H9 (cell line): ENCODE data around the gene GFRA1. TPM values are rescaled to one million over a fixed set of nuclear protein-coding genes. Genes with fewer than 3 reads are reported as not detected.

Experiments used
- DNase-seq: peaks from one replicate; pipeline ENCODE4 v3.0.0-alpha.2; 2017
- H2AFZ ChIP-seq: one replicate; pipeline ENCODE4 v1.6.1; 2013; ENCODE audit warnings: mild to moderate bottlenecking, low read length, control low read depth, moderate library complexity
- H2AK5ac ChIP-seq: 2 replicates; pipeline ENCODE4 v1.6.1; 2013; ENCODE audit warnings: low read length, control low read depth, mixed read lengths; ENCODE audit not compliant: insufficient read length
- H2BK120ac ChIP-seq: one replicate; pipeline ENCODE4 v1.6.1; 2013; ENCODE audit warnings: low read depth, mild to moderate bottlenecking, low read length, control low read depth, inconsistent platforms; ENCODE audit not compliant: poor library complexity, severe bottlenecking
- H2BK12ac ChIP-seq: 2 replicates; pipeline ENCODE4 v1.6.1; 2013; ENCODE audit warnings: low read length, control low read depth, mixed read lengths, low read depth; ENCODE audit not compliant: insufficient read length
- H2BK15ac ChIP-seq: 2 replicates; pipeline ENCODE4 v1.6.1; 2013; ENCODE audit warnings: low read depth, low read length, control low read depth
- H2BK20ac ChIP-seq: one replicate; pipeline ENCODE4 v1.6.1; 2013; ENCODE audit warnings: low read depth, mild to moderate bottlenecking, low read length, control low read depth, inconsistent platforms; ENCODE audit not compliant: poor library complexity, severe bottlenecking
- H2BK5ac ChIP-seq: 2 replicates; pipeline ENCODE4 v1.6.1; 2013; ENCODE audit warnings: low read length, control low read depth, mixed read lengths; ENCODE audit not compliant: insufficient read length
- H3K14ac ChIP-seq: 2 replicates; pipeline ENCODE4 v1.6.1; 2013; ENCODE audit warnings: low read length, control low read depth; ENCODE audit not compliant: insufficient read depth
- H3K18ac ChIP-seq: 2 replicates; pipeline ENCODE4 v1.6.1; 2013; ENCODE audit warnings: low read depth, mild to moderate bottlenecking, mixed read lengths, low read length, control low read depth; ENCODE audit not compliant: insufficient read length
- H3K23ac ChIP-seq: 2 replicates; pipeline ENCODE4 v1.6.1; 2013; ENCODE audit warnings: low read length, control low read depth, mixed read lengths, low read depth; ENCODE audit not compliant: insufficient read length
- H3K23me2 ChIP-seq: 2 replicates; pipeline ENCODE4 v1.6.1; 2013; ENCODE audit warnings: low read depth, mild to moderate bottlenecking, mixed read lengths, low read length, control low read depth; ENCODE audit not compliant: insufficient read length, poor library complexity, severe bottlenecking
- H3K27ac ChIP-seq: 2 replicates; pipeline ENCODE4 v1.5.1; 2013; ENCODE audit warnings: low read length, control low read depth, mixed read lengths, low read depth; ENCODE audit not compliant: insufficient read length
- H3K27me3 ChIP-seq: 2 replicates; pipeline ENCODE4 v1.6.1; 2013; ENCODE audit warnings: low read length, control low read depth, inconsistent platforms; ENCODE audit not compliant: insufficient read depth
- H3K4ac ChIP-seq: 2 replicates; pipeline ENCODE4 v1.6.1; 2013; ENCODE audit warnings: low read depth, mild to moderate bottlenecking, control low read depth, inconsistent platforms, low read length, moderate library complexity
- H3K4me1 ChIP-seq: 2 replicates; pipeline ENCODE4 v1.6.1; 2013; ENCODE audit warnings: low read length, control low read depth, inconsistent platforms; ENCODE audit not compliant: insufficient read depth
- H3K4me2 ChIP-seq: 2 replicates; pipeline ENCODE4 v1.6.1; 2013; ENCODE audit warnings: low read length, control low read depth, mixed read lengths; ENCODE audit not compliant: insufficient read length, insufficient read depth
- H3K56ac ChIP-seq: 2 replicates; pipeline ENCODE4 v1.6.1; 2013; ENCODE audit warnings: low read depth, mild to moderate bottlenecking, mixed read lengths, low read length, control low read depth; ENCODE audit not compliant: insufficient read length
- H3K79me1 ChIP-seq: 2 replicates; pipeline ENCODE4 v1.6.1; 2013; ENCODE audit warnings: low read depth, mild to moderate bottlenecking, moderate library complexity, low read length, control low read depth, inconsistent platforms; ENCODE audit not compliant: insufficient read depth, poor library complexity, severe bottlenecking
- H3K79me2 ChIP-seq: 2 replicates; pipeline ENCODE4 v1.6.1; 2013; ENCODE audit warnings: low read length, control low read depth, inconsistent platforms; ENCODE audit not compliant: insufficient read depth
- H3K9ac ChIP-seq: 2 replicates; pipeline ENCODE4 v1.6.1; 2013; ENCODE audit warnings: low read length, control low read depth, mixed read lengths; ENCODE audit not compliant: insufficient read length; ENCODE audit errors: extremely low read depth
- H3K9me3 ChIP-seq: one replicate; pipeline ENCODE4 v1.6.1; 2013; ENCODE audit warnings: low read depth, low read length, inconsistent platforms; ENCODE audit not compliant: control insufficient read depth
- H3T11ph ChIP-seq: one replicate; pipeline ENCODE4 v1.6.1; 2013; ENCODE audit warnings: mild to moderate bottlenecking, low read length, control low read depth, inconsistent platforms
- H4K20me1 ChIP-seq: one replicate; pipeline ENCODE4 v1.6.1; 2013; ENCODE audit not compliant: control insufficient read depth, insufficient read length, insufficient read depth
- H4K5ac ChIP-seq: 2 replicates; pipeline ENCODE4 v1.6.1; 2013; ENCODE audit warnings: low read depth, mild to moderate bottlenecking, mixed read lengths, low read length, control low read depth; ENCODE audit not compliant: insufficient read length
- H4K8ac ChIP-seq: replicated peaks from 2 replicates; pipeline ENCODE4 v1.6.1; 2013; ENCODE audit warnings: low read length, control low read depth, mixed read lengths, low read depth; ENCODE audit not compliant: insufficient read length
- H4K91ac ChIP-seq: 2 replicates; pipeline ENCODE4 v1.6.1; 2013; ENCODE audit warnings: low read depth, mild to moderate bottlenecking, moderate library complexity, mixed read lengths, low read length, control low read depth; ENCODE audit not compliant: insufficient read length
- H3K27ac Mint-ChIP-seq, 3 experiments: 2 replicates in 2 of 3; 3 replicates in 1 of 3; pipeline ENCODE4 v1.8.0; 2020 to 2021; ENCODE audit warnings: mixed read lengths in 3 of 3, mild to moderate bottlenecking in 1 of 3, moderate library complexity in 1 of 3
- H3K27me3 Mint-ChIP-seq: 2 replicates; pipeline ENCODE4 v1.8.0; 2021; ENCODE audit warnings: low read depth, mild to moderate bottlenecking, moderate library complexity, mixed read lengths
- H3K36me3 Mint-ChIP-seq, 3 experiments: 2 replicates in 2 of 3; 3 replicates in 1 of 3; pipeline ENCODE4 v1.8.0; 2020 to 2021; ENCODE audit warnings: low read depth in 3 of 3, mixed read lengths in 3 of 3; ENCODE audit not compliant: insufficient read depth in 1 of 3
- H3K4me1 Mint-ChIP-seq, 2 experiments: 2 replicates each; pipeline ENCODE4 v1.8.0; 2020; ENCODE audit warnings: mixed read lengths in 2 of 2
- H3K4me3 Mint-ChIP-seq, 2 experiments: 2 replicates in 1 of 2; 3 replicates in 1 of 2; pipeline ENCODE4 v1.8.0; 2020 to 2021; ENCODE audit warnings: mild to moderate bottlenecking in 2 of 2, mixed read lengths in 2 of 2, moderate library complexity in 1 of 2
- H3K9me3 Mint-ChIP-seq, 2 experiments: 2 replicates in 1 of 2; 3 replicates in 1 of 2; pipeline ENCODE4 v1.8.0; 2020; ENCODE audit warnings: mild to moderate bottlenecking in 2 of 2, mixed read lengths in 2 of 2, moderate library complexity in 1 of 2
- WGBS: extraction: QIAGEN DNeasy Blood & Tissue Kit; methylation state at CpG from one replicate; pipeline ENCODE4 v1.1.7; 2013; ENCODE audit warnings: missing lambda C conversion rate, low lambda C conversion rate, mixed read lengths; ENCODE audit not compliant: insufficient read length; ENCODE audit errors: extremely low coverage; 5-methylcytosine and 5-hydroxymethylcytosine counted together
- total RNA-seq: library from RNA; stranded (reverse); gene quantifications from 2 replicates; pipeline ENCODE4 v1.2.1, GENCODE V29; 2021
- TF ChIP-seq, protein P1 (sequence below): fragments of 200-600 bp; sonication (generic); conservative IDR thresholded peaks from 3 replicates; pipeline ENCODE4 v1.8.0; 2021; ENCODE audit warnings: antibody characterized with exemption, mild to moderate bottlenecking

The GFRA1 gene
- total RNA-seq, 1 experiment from 2014 or later, result 0.24 TPM

DNA sequence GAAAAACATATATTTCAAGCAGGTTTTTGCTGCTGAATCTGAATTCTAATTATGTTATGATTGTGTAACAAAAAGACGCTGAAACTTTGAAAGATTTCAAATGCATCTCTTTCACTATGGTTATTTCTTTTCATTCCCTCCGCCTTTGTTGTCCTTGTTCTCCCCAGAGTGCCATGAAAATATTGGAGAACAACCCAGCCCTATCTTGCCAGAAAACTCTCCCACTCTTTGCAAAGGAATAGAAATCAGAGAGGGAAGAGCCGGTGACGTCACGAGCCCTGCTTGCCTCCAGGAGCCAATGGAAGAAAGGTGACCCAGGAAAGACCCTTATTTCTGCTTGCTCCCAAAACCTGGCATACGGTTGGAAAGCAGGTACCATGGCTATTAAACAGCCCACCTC lies 3.4 kb downstream of the GFRA1 start:
- no peak overlapping the region for H3K27ac ChIP-seq
- peak overlapping the region in 1 of 2 experiments; percentile 28; a peak in 1 of 5 replicates for H3K4me3 Mint-ChIP-seq
- TF ChIP-seq, protein P1, sequence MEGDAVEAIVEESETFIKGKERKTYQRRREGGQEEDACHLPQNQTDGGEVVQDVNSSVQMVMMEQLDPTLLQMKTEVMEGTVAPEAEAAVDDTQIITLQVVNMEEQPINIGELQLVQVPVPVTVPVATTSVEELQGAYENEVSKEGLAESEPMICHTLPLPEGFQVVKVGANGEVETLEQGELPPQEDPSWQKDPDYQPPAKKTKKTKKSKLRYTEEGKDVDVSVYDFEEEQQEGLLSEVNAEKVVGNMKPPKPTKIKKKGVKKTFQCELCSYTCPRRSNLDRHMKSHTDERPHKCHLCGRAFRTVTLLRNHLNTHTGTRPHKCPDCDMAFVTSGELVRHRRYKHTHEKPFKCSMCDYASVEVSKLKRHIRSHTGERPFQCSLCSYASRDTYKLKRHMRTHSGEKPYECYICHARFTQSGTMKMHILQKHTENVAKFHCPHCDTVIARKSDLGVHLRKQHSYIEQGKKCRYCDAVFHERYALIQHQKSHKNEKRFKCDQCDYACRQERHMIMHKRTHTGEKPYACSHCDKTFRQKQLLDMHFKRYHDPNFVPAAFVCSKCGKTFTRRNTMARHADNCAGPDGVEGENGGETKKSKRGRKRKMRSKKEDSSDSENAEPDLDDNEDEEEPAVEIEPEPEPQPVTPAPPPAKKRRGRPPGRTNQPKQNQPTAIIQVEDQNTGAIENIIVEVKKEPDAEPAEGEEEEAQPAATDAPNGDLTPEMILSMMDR, result no peak

More for the DNA sequence above, 3.4 kb downstream of the GFRA1 start:
- Histone ChIP-seq H2BK12ac (no peak overlapping the region), H3K4ac (no peak overlapping the region), H3K18ac (no peak overlapping the region), H3K23me2 (peaks cover 37% of the 10 kb centered on the region), H2AK5ac (no peak overlapping the region), H3K23ac (no peak overlapping the region), H2BK120ac (no peak overlapping the region), H3K4me1 (no peaks in the 10 kb centered on the region), H2BK15ac (no peak overlapping the region), H3K9me3 (no peaks in the 10 kb centered on the region), H3K4me2 (no peak overlapping the region), H3T11ph (no peak overlapping the region), H2BK20ac (no peak overlapping the region), H4K5ac (no peak overlapping the region), H3K9ac (no peak overlapping the region), H3K14ac (no peak overlapping the region), H2AFZ (no peak overlapping the region), H3K79me2 (no peaks in the 10 kb centered on the region), H4K91ac (no peak overlapping the region), H2BK5ac (no peak overlapping the region), H3K56ac (no peak overlapping the region), H4K8ac (no peak overlapping the region), H3K79me1 (no peaks in the 10 kb centered on the region), H3K27me3 (peaks cover 47% of the 10 kb centered on the region), H4K20me1 (no peaks in the 10 kb centered on the region)
- H3K36me3 Mint-ChIP-seq, result no peaks in the 10 kb centered on the region; a peak in 2 of 7 replicates
- peaks cover 10 to 11% of the 10 kb centered on the region in 2 experiments for H3K4me1 Mint-ChIP-seq
- H3K27me3 Mint-ChIP-seq, result no peaks in the 10 kb centered on the region; the same call in none of the 2 replicates
- no CpG with 5 or more reads among the region's 6 CpGs for WGBS
- no peaks in the 10 kb centered on the region; a peak in 3 of 5 replicates for H3K9me3 Mint-ChIP-seq
- DNase-seq, result no peak
- no peak overlapping the region for H3K27ac Mint-ChIP-seq
